SK-N-MC (cell line): ENCODE data around the gene COX17.

Experiments
- EZH2 ChIP-seq: fragments of 200-600 bp; sonication (generic); IDR thresholded peaks from one replicate; pipeline ENCODE4 v1.6.1; 2017; ENCODE audit warnings: antibody characterized with exemption
- FOXP2 ChIP-seq: optimal IDR thresholded peaks from 2 replicates; pipeline ENCODE3; 2011; ENCODE audit warnings: mild to moderate bottlenecking, moderate library complexity; ENCODE audit not compliant: insufficient read depth; ENCODE audit errors: extremely low read length, control extremely low read depth
- POLR2AphosphoS5 ChIP-seq: IDR thresholded peaks from 2 replicates; pipeline ENCODE4 v1.6.1; 2012; ENCODE audit warnings: mild to moderate bottlenecking, low read depth, low read length, borderline replicate concordance

DNA sequence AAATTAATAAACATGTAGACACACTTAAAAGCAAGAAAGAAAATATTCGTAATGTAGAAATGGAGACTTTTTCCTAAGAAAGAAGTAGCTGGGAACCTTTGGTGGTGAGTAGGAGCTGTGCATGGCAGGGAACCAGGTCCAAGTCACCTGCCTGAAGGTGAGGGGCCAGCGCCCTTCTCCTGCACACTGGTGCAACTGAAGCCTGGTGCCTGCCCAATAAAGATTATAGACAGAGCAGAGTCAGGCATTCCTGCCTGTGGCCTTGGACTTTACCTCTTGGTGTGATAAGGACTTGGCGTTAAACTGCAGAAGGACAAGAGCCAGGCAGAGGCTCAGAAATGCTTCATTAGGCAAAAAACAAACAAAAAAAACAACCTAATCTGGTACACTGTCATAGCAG is 39.8 kb upstream of the COX17 start:
- TF ChIP-seq EZH2 (no peak), FOXP2 (no peak), POLR2AphosphoS5 (no peak)
